HCT116 (cell line): Measurements from ENCODE around the gene SYNJ1. TPM values are rescaled to one million over a fixed set of nuclear protein-coding genes. Genes with fewer than 3 reads are reported as not detected.

Experiments
- ATAC-seq: fragments of 200-7000 bp; cut with Tn5 transposase; 2 replicates; pipeline ENCODE4 v1.9.1; 2020; ENCODE audit warnings: mild to moderate bottlenecking, moderate library complexity
- BruUV-seq: library from RNA; stranded (reverse); fragments of 400-500 nt; replicated peaks from 2 replicates; lab custom pipeline; 2021; lab: Mats Ljungman, UMichigan
- CTCF ChIA-PET: fragments of 300-600 bp; sonication (Branson Sonifier 250); formaldehyde crosslinking; loops from one replicate; lab custom pipeline; 2021; ENCODE audit warnings: antibody characterized with exemption; lab: Charles Lee
- POLR2A ChIA-PET: fragments of 300-600, 350-600 bp; sonication (Branson Sonifier 250); formaldehyde crosslinking; loops from one replicate; lab custom pipeline; 2021; ENCODE audit warnings: antibody characterized with exemption; lab: Charles Lee
- RAD21 ChIA-PET, 2 experiments: fragments of 300-600 bp; sonication (Branson Sonifier 250); formaldehyde crosslinking; loops; one replicate each; lab custom pipeline; 2023; ENCODE audit warnings: low total read pairs in 2 of 2; ENCODE audit not compliant: uncharacterized antibody in 2 of 2, unreplicated experiment in 2 of 2, low non-redundant PET in 1 of 2; lab: Charles Lee
- DNase-seq: peaks from one replicate; pipeline ENCODE4 v3.0.0-alpha.2; 2010; ENCODE audit warnings: low read depth, low spot score
- H2AFZ ChIP-seq: fragments of 200-600 bp; shearing (Covaris generic), sonication (generic); 2 replicates; pipeline ENCODE4 v1.6.1; 2017; ENCODE audit warnings: low read depth, mixed run types, mixed read lengths, antibody characterized with exemption, low read length; ENCODE audit not compliant: poor library complexity, severe bottlenecking
- H3K27ac ChIP-seq: 2 replicates; pipeline ENCODE4 v1.5.1; 2012; ENCODE audit warnings: low read depth, low read length
- H3K27me3 ChIP-seq: fragments of 200-600 bp; sonication (generic); 2 replicates; pipeline ENCODE4 v1.6.1; 2016; ENCODE audit warnings: mixed run types, low read length, mixed read lengths; ENCODE audit not compliant: insufficient read depth
- H3K36me3 ChIP-seq, 2 experiments: fragments of 200-500 bp in 1 of 2; fragments of 200-600 bp in 1 of 2; sonication (Bioruptor generic) in 1 of 2; sonication (generic) in 1 of 2; 2 replicates each; pipeline versions ENCODE4 v1.5.1 to v1.6.1; 2014 to 2016; ENCODE audit warnings: low read length in 2 of 2, inconsistent platforms in 1 of 2, mixed read lengths in 1 of 2, mixed run types in 1 of 2; ENCODE audit not compliant: insufficient read depth in 2 of 2, control insufficient read depth in 1 of 2
- H3K4me1 ChIP-seq, 2 experiments: fragments of 200-600 bp in 1 of 2; sonication (generic) in 1 of 2; 2 replicates each; pipeline versions ENCODE4 v1.5.1 to v1.6.1; 2012 to 2017; ENCODE audit warnings: low read length in 2 of 2, inconsistent platforms in 1 of 2, mild to moderate bottlenecking in 1 of 2, mixed read lengths in 1 of 2, mixed run types in 1 of 2, moderate library complexity in 1 of 2; ENCODE audit not compliant: insufficient read depth in 2 of 2, control insufficient read depth in 1 of 2
- H3K4me2 ChIP-seq: fragments of 200-600 bp; sonication (generic); 2 replicates; pipeline ENCODE4 v1.6.1; 2017; ENCODE audit warnings: mixed run types, low read length, mixed read lengths
- H3K4me3 ChIP-seq, 2 experiments: fragments of 200-600 bp in 1 of 2; sonication (generic) in 1 of 2; replicated peaks in 1 of 2; 2 replicates each; pipeline ENCODE4 v1.5.1; 2011 to 2016; ENCODE audit warnings: low read length in 2 of 2, control low read depth in 1 of 2, low read depth in 1 of 2, mild to moderate bottlenecking in 1 of 2, mixed read lengths in 1 of 2, mixed run types in 1 of 2
- H3K79me2 ChIP-seq: fragments of 200-600 bp; sonication (generic); 2 replicates; pipeline ENCODE4 v1.6.1; 2017; ENCODE audit warnings: mild to moderate bottlenecking, mixed run types, low read length, moderate library complexity, mixed read lengths; ENCODE audit not compliant: insufficient read depth
- H3K9ac ChIP-seq: fragments of 200-600 bp; sonication (generic); 2 replicates; pipeline ENCODE4 v1.6.1; 2016; ENCODE audit warnings: low read length, mixed read lengths
- H3K9me2 ChIP-seq: fragments of 200-600 bp; sonication (generic), shearing (Covaris generic); 2 replicates; pipeline ENCODE4 v1.6.1; 2017; ENCODE audit warnings: mixed run types, mild to moderate bottlenecking, moderate library complexity; ENCODE audit not compliant: insufficient read depth
- H3K9me3 ChIP-seq, 2 experiments: fragments of 200-500 bp in 1 of 2; fragments of 200-600 bp in 1 of 2; sonication (Bioruptor generic) in 1 of 2; sonication (generic) in 1 of 2; 2 replicates each; pipeline ENCODE4 v1.6.1; 2014 to 2017; ENCODE audit warnings: low read length in 2 of 2, mixed read lengths in 2 of 2, inconsistent platforms in 1 of 2, low read depth in 1 of 2, mild to moderate bottlenecking in 1 of 2, mixed run types in 1 of 2, moderate library complexity in 1 of 2; ENCODE audit not compliant: control insufficient read depth in 1 of 2, insufficient read depth in 1 of 2
- H4K20me1 ChIP-seq: fragments of 200-600 bp; sonication (generic), shearing (Covaris generic); 2 replicates; pipeline ENCODE4 v1.6.1; 2017; ENCODE audit warnings: mixed run types, mild to moderate bottlenecking, moderate library complexity; ENCODE audit not compliant: insufficient read depth
- ATF3 ChIP-seq: IDR thresholded peaks from 2 replicates; pipeline ENCODE4 v1.6.1; 2012
- CBX3 ChIP-seq: IDR thresholded peaks from 2 replicates; pipeline ENCODE4 v1.6.1; 2012; ENCODE audit warnings: low read depth
- CTCF ChIP-seq, 3 experiments: fragments of 200-600 bp in 1 of 3; sonication (generic) in 1 of 3; IDR thresholded peaks in 2 of 3; conservative IDR thresholded peaks in 1 of 3; 2 replicates each; pipeline ENCODE4 v1.5.1; 2012 to 2017; ENCODE audit warnings: low read depth in 2 of 3, low read length in 2 of 3, antibody characterized with exemption in 1 of 3, borderline replicate concordance in 1 of 3, control low read depth in 1 of 3, mild to moderate bottlenecking in 1 of 3, mixed read lengths in 1 of 3, mixed run types in 1 of 3, moderate library complexity in 1 of 3; ENCODE audit not compliant: insufficient read depth in 1 of 3
- EGR1 ChIP-seq: IDR thresholded peaks from 2 replicates; pipeline ENCODE4 v1.6.1; 2012; ENCODE audit warnings: low read depth
- ELF1 ChIP-seq: IDR thresholded peaks from 2 replicates; pipeline ENCODE4 v1.6.1; 2012; ENCODE audit warnings: low read depth, borderline replicate concordance
- EZH2 ChIP-seq: fragments of 200-600 bp; sonication (generic); IDR thresholded peaks from 2 replicates; pipeline ENCODE4 v1.6.1; 2017; ENCODE audit warnings: antibody characterized with exemption, mixed run types
- EZH2phosphoT487 ChIP-seq: fragments of 200-600 bp; IDR thresholded peaks from 2 replicates; pipeline ENCODE4 v1.6.1; 2018; ENCODE audit warnings: antibody characterized with exemption, borderline replicate concordance
- JUND ChIP-seq: IDR thresholded peaks from 2 replicates; pipeline ENCODE4 v1.6.1; 2012
- POLR2A ChIP-seq: IDR thresholded peaks from 2 replicates; pipeline ENCODE4 v1.7.0; 2011; ENCODE audit warnings: borderline replicate concordance; ENCODE audit not compliant: insufficient read depth, insufficient read length; ENCODE audit errors: extremely low read depth
- POLR2AphosphoS5 ChIP-seq: IDR thresholded peaks from 2 replicates; pipeline ENCODE4 v1.6.1; 2011; ENCODE audit warnings: mild to moderate bottlenecking, low read depth, low read length, moderate library complexity
- RAD21 ChIP-seq: IDR thresholded peaks from 2 replicates; pipeline ENCODE4 v1.6.1; 2012; ENCODE audit warnings: low read depth, mild to moderate bottlenecking
- REST ChIP-seq: IDR thresholded peaks from 2 replicates; pipeline ENCODE4 v1.6.1; 2012; ENCODE audit warnings: low read depth
- SP1 ChIP-seq: IDR thresholded peaks from 2 replicates; pipeline ENCODE4 v1.6.1; 2012; ENCODE audit warnings: low read depth
- SRF ChIP-seq: IDR thresholded peaks from 2 replicates; pipeline ENCODE4 v1.6.1; 2012; ENCODE audit warnings: low read depth
- TCF7L2 ChIP-seq: IDR thresholded peaks from 2 replicates; pipeline ENCODE4 v1.7.0; 2011; ENCODE audit warnings: borderline replicate concordance, inconsistent platforms; ENCODE audit not compliant: insufficient read depth, insufficient read length; ENCODE audit errors: extremely low read depth
- YY1 ChIP-seq: IDR thresholded peaks from 2 replicates; pipeline ENCODE4 v1.6.1; 2011; ENCODE audit warnings: low read length, low read depth, moderate library complexity, mild to moderate bottlenecking; ENCODE audit not compliant: insufficient replicate concordance; ENCODE audit errors: extremely low read depth
- ZBTB33 ChIP-seq: IDR thresholded peaks from 2 replicates; pipeline ENCODE4 v1.6.1; 2011; ENCODE audit warnings: mild to moderate bottlenecking, low read length, moderate library complexity; ENCODE audit not compliant: insufficient replicate concordance; ENCODE audit errors: extremely low read depth
- ZFX ChIP-seq: fragments of 450-650 bp; IDR thresholded peaks from 2 replicates; pipeline ENCODE4 v1.6.1; 2017
- ZNF274 ChIP-seq: fragments of 200-500 bp; sonication (Bioruptor generic); IDR thresholded peaks from 2 replicates; pipeline ENCODE4 v1.6.1; 2014; ENCODE audit warnings: mild to moderate bottlenecking, low read depth, low read length, inconsistent platforms
- intact Hi-C: fragments of 100-400 bp; cut with micrococcal nuclease; formaldehyde crosslinking; loops from 2 replicates; pipeline ENCODE4 v1.10.0; 2022
- total RNA-seq: library from RNA; stranded (reverse); gene quantifications from one replicate; pipeline ENCODE4 v1.2.1, GENCODE V29; 2021; ENCODE audit not compliant: unreplicated experiment

The SYNJ1 gene
- total RNA-seq, 1 experiment from 2014 or later, result 7.2 TPM

GRCh38 chr21:32756096-32756495, 28.3 kb upstream of the SYNJ1 start:
- no TSS peak for BruUV-seq
- Histone ChIP-seq H3K4me3 (no peak overlapping the region), H3K4me2 (no peak overlapping the region), H2AFZ (no peak overlapping the region), H4K20me1 (peaks cover 21% of the 10 kb centered on the region), H3K36me3 (peaks cover 69% of the 10 kb centered on the region in 2 experiments), H3K4me1 (peaks cover 0 to 4% of the 10 kb centered on the region in 2 experiments; a peak in 2 of 4 replicates), H3K79me2 (peaks cover 86% of the 10 kb centered on the region), H3K9me2 (no peaks in the 10 kb centered on the region), H3K27me3 (no peaks in the 10 kb centered on the region), H3K9ac (no peak overlapping the region), H3K9me3 (no peaks in the 10 kb centered on the region), H3K27ac (no peak overlapping the region)
- POLR2A ChIA-PET, result interaction anchor here (2.8 kb wide), 1 partner anchor 16 kb away, joined by 13 read pairs; the partner anchor contains the start of gene PAXBP1
- no peak for ATAC-seq
- no peak for DNase-seq
- intact Hi-C loops, result no loop called here
- RAD21 ChIA-PET, result no interaction called here
- CTCF ChIA-PET, result interaction anchor here (1.1 kb wide), 1 partner anchor 15 kb away, joined by 3 read pairs; the partner anchor contains the start of gene PAXBP1
- TF ChIP-seq EZH2phosphoT487 (no peak), RAD21 (no peak), REST (no peak), CBX3 (no peak), ATF3 (no peak), CTCF (IDR thresholded peaks at IDR 0.05 in 2 of 3, conservative IDR thresholded peaks at IDR 0.05 in 1 of 3; ENCODE audit: borderline replicate concordance in 1 of 3, insufficient read depth in 1 of 3, low read depth in 2 of 3, low read length in 2 of 3) (no peak), SP1 (no peak), ZFX (no peak), ZNF274 (no peak), POLR2A (no peak), ZBTB33 (no peak), YY1 (no peak), SRF (no peak), EGR1 (no peak), EZH2 (no peak), JUND (no peak), TCF7L2 (no peak), POLR2AphosphoS5 (no peak), ELF1 (no peak)
